ENCODE measurements around the gene MOK. TPM values are rescaled to one million over a fixed set of nuclear protein-coding genes. Genes with fewer than 3 reads are reported as not detected.
A peak's percentile ranks its signal among the peaks of the same experiment; 100 is the strongest.
"Not testable (repeated sequence)": the region's sequence is repeated elsewhere in the genome, so short reads cannot be mapped to it uniquely, and the experiment has no call there.

The MOK gene
- total and polyA plus RNA-seq, 2 donors (not counting 1 experiment from before 2014, with no cell fraction given), result 4.3 to 4.7 TPM

DNA sequence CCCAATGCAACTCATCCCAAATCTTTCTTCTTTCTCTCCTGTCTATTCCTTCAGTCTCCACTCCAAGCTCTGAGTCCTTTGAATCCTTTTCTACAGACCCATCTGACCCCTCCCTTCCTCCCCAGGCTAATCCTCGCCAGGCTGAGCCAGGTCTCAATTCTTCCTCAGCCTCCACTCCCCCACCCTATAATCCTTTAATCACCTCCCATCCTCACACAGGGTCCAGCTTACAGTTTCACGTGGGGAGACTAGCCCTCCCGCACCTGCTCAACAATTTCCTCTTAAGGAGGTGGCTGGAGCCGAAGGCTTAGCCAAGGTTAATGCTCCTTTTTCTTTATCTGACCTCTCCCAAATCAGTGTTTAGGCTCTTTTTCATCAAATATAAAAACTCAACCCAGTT is 63.8 kb downstream of the MOK start:
- Histone ChIP-seq H3K27ac (ENCODE audit: insufficient read depth, low read length) (no peak overlapping the region), H3K9ac (ENCODE audit: insufficient read depth, low read length) (no peak overlapping the region), H3K79me2 (ENCODE audit: control insufficient read depth, insufficient read depth, low read length) (no peaks in the 10 kb centered on the region)

DNA sequence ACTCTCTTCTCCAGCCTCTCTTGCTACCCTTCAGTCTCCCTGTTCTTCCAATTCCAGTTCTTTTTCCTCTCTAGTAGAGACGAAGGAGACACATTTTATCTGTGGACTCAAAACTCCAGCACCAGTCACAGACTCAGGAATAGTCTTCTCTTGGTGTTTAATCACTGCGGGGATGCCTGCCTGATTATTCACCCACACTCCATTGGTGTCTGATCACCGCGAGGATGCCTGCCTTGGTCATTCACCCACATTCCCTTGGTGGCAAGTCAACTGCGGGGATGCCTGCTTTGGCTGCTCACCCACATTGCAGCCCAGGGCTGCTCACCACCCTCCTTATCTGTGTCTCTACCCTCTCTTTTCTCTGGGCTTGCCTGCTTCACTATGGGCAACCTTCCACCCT is 64.5 kb downstream of the MOK start:
- H4K20me1 ChIP-seq (ENCODE audit: control insufficient read depth, extremely low read depth, insufficient read depth, low read length); H3K79me2 ChIP-seq (ENCODE audit: control insufficient read depth, insufficient read depth, low read length); H3K36me3 ChIP-seq (ENCODE audit: control insufficient read depth, insufficient read depth, low read length); H3K4me3 ChIP-seq (replicated peaks in 1 of 4; ENCODE audit: control extremely low read depth in 1 of 4, insufficient read depth in 1 of 4, low read depth in 3 of 4, low read length in 4 of 4); H3K4me2 ChIP-seq (ENCODE audit: extremely low read depth, insufficient read depth, low read length); H2AFZ ChIP-seq (ENCODE audit: low read length); H3K4me1 ChIP-seq (ENCODE audit: control insufficient read depth, extremely low read depth, insufficient read depth, low read length); H3K27me3 ChIP-seq (ENCODE audit: control insufficient read depth, insufficient read depth, low read length); H3K9me3 ChIP-seq (ENCODE audit: control insufficient read depth, insufficient read depth, low read depth, low read length); H3K27ac ChIP-seq (ENCODE audit: insufficient read depth, low read length); H3K9ac ChIP-seq (ENCODE audit: insufficient read depth, low read length): not testable (repeated sequence)
- peak in 1 of 2 donors; percentile 86 for DNase-seq (ENCODE audit: low read depth in 2 of 2)

More for the DNA sequence above, 63.8 kb downstream of the MOK start:
- H4K20me1 ChIP-seq (ENCODE audit: control insufficient read depth, extremely low read depth, insufficient read depth, low read length), result no peaks in the 10 kb centered on the region
- H3K4me2 ChIP-seq (ENCODE audit: extremely low read depth, insufficient read depth, low read length), result no peak overlapping the region
- DNase-seq (ENCODE audit: low read depth in 2 of 2), result no peak
- TF ChIP-seq, protein P1, sequence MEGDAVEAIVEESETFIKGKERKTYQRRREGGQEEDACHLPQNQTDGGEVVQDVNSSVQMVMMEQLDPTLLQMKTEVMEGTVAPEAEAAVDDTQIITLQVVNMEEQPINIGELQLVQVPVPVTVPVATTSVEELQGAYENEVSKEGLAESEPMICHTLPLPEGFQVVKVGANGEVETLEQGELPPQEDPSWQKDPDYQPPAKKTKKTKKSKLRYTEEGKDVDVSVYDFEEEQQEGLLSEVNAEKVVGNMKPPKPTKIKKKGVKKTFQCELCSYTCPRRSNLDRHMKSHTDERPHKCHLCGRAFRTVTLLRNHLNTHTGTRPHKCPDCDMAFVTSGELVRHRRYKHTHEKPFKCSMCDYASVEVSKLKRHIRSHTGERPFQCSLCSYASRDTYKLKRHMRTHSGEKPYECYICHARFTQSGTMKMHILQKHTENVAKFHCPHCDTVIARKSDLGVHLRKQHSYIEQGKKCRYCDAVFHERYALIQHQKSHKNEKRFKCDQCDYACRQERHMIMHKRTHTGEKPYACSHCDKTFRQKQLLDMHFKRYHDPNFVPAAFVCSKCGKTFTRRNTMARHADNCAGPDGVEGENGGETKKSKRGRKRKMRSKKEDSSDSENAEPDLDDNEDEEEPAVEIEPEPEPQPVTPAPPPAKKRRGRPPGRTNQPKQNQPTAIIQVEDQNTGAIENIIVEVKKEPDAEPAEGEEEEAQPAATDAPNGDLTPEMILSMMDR (conservative IDR thresholded peaks at IDR 0.05 in 1 of 2, IDR thresholded peaks at IDR 0.05 in 1 of 2; ENCODE audit: low read depth in 1 of 2, low read length in 2 of 2), result no peak
- TF ChIP-seq EZH2 (IDR thresholded peaks at IDR 0.05; ENCODE audit: low read length, missing control alignments), result no peak
- H3K4me1 ChIP-seq (ENCODE audit: control insufficient read depth, extremely low read depth, insufficient read depth, low read length), result no peaks in the 10 kb centered on the region
- H3K27me3 ChIP-seq (ENCODE audit: control insufficient read depth, insufficient read depth, low read length), result peaks cover 2% of the 10 kb centered on the region
- no peaks in the 10 kb centered on the region for H3K9me3 ChIP-seq (ENCODE audit: control insufficient read depth, insufficient read depth, low read depth, low read length)
- H3K36me3 ChIP-seq (ENCODE audit: control insufficient read depth, insufficient read depth, low read length), result no peaks in the 10 kb centered on the region
- no peak overlapping the region for H2AFZ ChIP-seq (ENCODE audit: low read length)
- H3K4me3 ChIP-seq (replicated peaks in 1 of 4; ENCODE audit: control extremely low read depth in 1 of 4, insufficient read depth in 1 of 4, low read depth in 3 of 4, low read length in 4 of 4), result no peak overlapping the region

DNA sequence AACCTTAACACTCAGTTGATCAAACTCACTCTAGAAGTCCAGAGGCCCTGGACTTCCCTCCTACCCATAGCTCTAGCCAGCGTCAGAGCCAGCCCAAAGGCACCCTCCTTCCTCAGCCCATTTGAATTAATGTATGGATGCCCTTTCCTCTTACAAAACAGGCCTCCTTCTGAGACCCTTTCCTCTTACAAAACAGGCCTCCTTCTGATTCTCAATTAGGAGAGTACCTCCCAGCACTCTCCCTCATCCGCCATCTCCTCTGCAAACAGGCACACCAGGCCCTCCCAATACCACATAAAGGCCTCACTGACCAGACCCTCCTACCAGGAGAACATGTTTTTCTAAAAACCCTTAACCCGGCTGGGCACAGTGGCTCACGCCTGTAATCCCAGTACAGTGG is 65.7 kb downstream of the MOK start:
- H4K20me1 ChIP-seq (ENCODE audit: control insufficient read depth, extremely low read depth, insufficient read depth, low read length), result no peaks in the 10 kb centered on the region
- no peak overlapping the region for H3K4me3 ChIP-seq (replicated peaks in 1 of 4; ENCODE audit: control extremely low read depth in 1 of 4, insufficient read depth in 1 of 4, low read depth in 3 of 4, low read length in 4 of 4)
- H2AFZ ChIP-seq (ENCODE audit: low read length), result no peak overlapping the region
- H3K4me2 ChIP-seq (ENCODE audit: extremely low read depth, insufficient read depth, low read length), result no peak overlapping the region
- TF ChIP-seq, protein P1 (conservative IDR thresholded peaks at IDR 0.05 in 1 of 2, IDR thresholded peaks at IDR 0.05 in 1 of 2; ENCODE audit: low read depth in 1 of 2, low read length in 2 of 2), result no peak
- TF ChIP-seq EZH2 (IDR thresholded peaks at IDR 0.05; ENCODE audit: low read length, missing control alignments), result no peak
- H3K9me3 ChIP-seq (ENCODE audit: control insufficient read depth, insufficient read depth, low read depth, low read length), result no peaks in the 10 kb centered on the region
- no peak overlapping the region for H3K27ac ChIP-seq (ENCODE audit: insufficient read depth, low read length)
- H3K36me3 ChIP-seq (ENCODE audit: control insufficient read depth, insufficient read depth, low read length), result no peaks in the 10 kb centered on the region
- no peaks in the 10 kb centered on the region for H3K79me2 ChIP-seq (ENCODE audit: control insufficient read depth, insufficient read depth, low read length)
- no peak overlapping the region for H3K9ac ChIP-seq (ENCODE audit: insufficient read depth, low read length)
- H3K27me3 ChIP-seq (ENCODE audit: control insufficient read depth, insufficient read depth, low read length), result peaks cover 2% of the 10 kb centered on the region
- H3K4me1 ChIP-seq (ENCODE audit: control insufficient read depth, extremely low read depth, insufficient read depth, low read length), result no peaks in the 10 kb centered on the region
- no peak for DNase-seq (ENCODE audit: low read depth in 2 of 2)
